ENCODE data around the gene ZSCAN5A. TPM values are rescaled to one million over a fixed set of nuclear protein-coding genes. Genes with fewer than 3 reads are reported as not detected.
"Not testable (repeated sequence)": the region's sequence is repeated elsewhere in the genome, so short reads cannot be mapped to it uniquely, and the experiment has no call there.

ZSCAN5A gene
- total and polyA plus RNA-seq, 10 of the 15 experiments (the other 5 are each of a cell fraction or from before 2014, with no cell fraction given): 5.5 to 12.0 (median 8.7) TPM

- TF ChIP-seq ELK1 (IDR thresholded peaks at IDR 0.05; ENCODE audit: low read depth, low read length) (no peak), BHLHE40 (IDR thresholded peaks at IDR 0.05; ENCODE audit: borderline replicate concordance in 1 of 2, low read depth in 2 of 2, low read length in 1 of 2) (no peak), TBL1XR1 (IDR thresholded peaks at IDR 0.05; ENCODE audit: low read depth, low read length) (no peak), E2F4 (IDR thresholded peaks at IDR 0.05; ENCODE audit: low read depth, low read length) (no peak), POU2F2 (IDR thresholded peaks at IDR 0.05; ENCODE audit: borderline replicate concordance, low read depth, low read length) (no peak)
These were observed 5.8 kb downstream of the ZSCAN5A start (continued) for GRCh38 chr19:56308792-56309191.

- H3K9ac ChIP-seq (ENCODE audit: control insufficient read depth, insufficient read depth, low read length); H3K9me3 ChIP-seq (replicated peaks; ENCODE audit: control insufficient read depth, insufficient read depth, low read length); in situ Hi-C loops (cut with MboI); SMC1A ChIA-PET (ENCODE audit: uncharacterized antibody, unreplicated experiment); H3K27ac ChIP-seq (ENCODE audit: control insufficient read depth, insufficient read depth); H3K4me2 ChIP-seq (ENCODE audit: control insufficient read depth, insufficient read depth); H3K4me3 ChIP-seq; H3K36me3 ChIP-seq (ENCODE audit: control insufficient read depth in 2 of 2, insufficient read depth in 2 of 2, low read length in 1 of 2); intact Hi-C loops (cut with micrococcal nuclease; ENCODE audit: unreplicated experiment); H3K4me1 ChIP-seq (ENCODE audit: control insufficient read depth, insufficient read depth, low read length); RAD21 ChIA-PET (ENCODE audit: unreplicated experiment); H3K27me3 ChIP-seq (replicated peaks in 1 of 2; ENCODE audit: control insufficient read depth in 2 of 2, insufficient read depth in 2 of 2, low read length in 1 of 2); H2AFZ ChIP-seq (ENCODE audit: control insufficient read depth, low read depth, low read length); BruUV-seq (replicated peaks); POLR2A ChIA-PET; H3K79me2 ChIP-seq (ENCODE audit: control insufficient read depth, insufficient read depth, low read length); H4K20me1 ChIP-seq (ENCODE audit: control insufficient read depth, insufficient read depth); FAIRE-seq; ATAC-seq; DNase-seq (ENCODE audit: low read depth, low spot score): not testable (repeated sequence)
- CTCF ChIA-PET: interaction anchor here (1.6 kb wide), 1 partner anchor 53 kb away, joined by 4 read pairs; no protein-coding TSS in a partner anchor
- 84% methylated on average over 6 of the region's 6 CpGs for WGBS (ENCODE audit: insufficient coverage, insufficient replicate concordance, low lambda C conversion rate, missing lambda C conversion rate)
These were observed 7.6 kb downstream of the ZSCAN5A start for GRCh38 chr19:56307062-56307461.

All from GM12878 (cell line).